Mesenchymal stem cell (in vitro differentiated cells and primary cell): ENCODE measurements around the gene OPRL1.

Experiments used
- DNase-seq: peaks from one replicate; pipeline ENCODE4 v3.0.0-alpha.2; 2013
- H2AFZ ChIP-seq: one replicate; pipeline ENCODE4 v1.6.1; 2013; ENCODE audit warnings: low read depth, mild to moderate bottlenecking, control low read depth, inconsistent platforms, low read length, moderate library complexity
- H2AK5ac ChIP-seq: 2 replicates; pipeline ENCODE4 v1.6.1; 2013; ENCODE audit warnings: low read length, moderate library complexity, mild to moderate bottlenecking, inconsistent platforms; ENCODE audit not compliant: severe bottlenecking
- H2BK120ac ChIP-seq: one replicate; pipeline ENCODE4 v1.6.1; 2013; ENCODE audit warnings: low read depth, mild to moderate bottlenecking, inconsistent platforms, low read length, moderate library complexity
- H2BK12ac ChIP-seq, 2 experiments: one replicate each; pipeline ENCODE4 v1.6.1; 2013; ENCODE audit warnings: inconsistent platforms in 2 of 2, low read length in 2 of 2, mild to moderate bottlenecking in 2 of 2, moderate library complexity in 2 of 2, control low read depth in 1 of 2
- H2BK15ac ChIP-seq: one replicate; pipeline ENCODE4 v1.6.1; 2013; ENCODE audit warnings: mild to moderate bottlenecking, low read depth, inconsistent platforms; ENCODE audit not compliant: poor library complexity, severe bottlenecking
- H2BK5ac ChIP-seq: 2 replicates; pipeline ENCODE4 v1.6.1; 2013; ENCODE audit warnings: low read depth, mild to moderate bottlenecking, low read length, control low read depth, inconsistent platforms; ENCODE audit not compliant: poor library complexity, severe bottlenecking
- H3K14ac ChIP-seq, 2 experiments: one replicate each; pipeline ENCODE4 v1.6.1; 2013; ENCODE audit warnings: inconsistent platforms in 2 of 2, low read length in 2 of 2, control low read depth in 1 of 2, mild to moderate bottlenecking in 1 of 2, moderate library complexity in 1 of 2
- H3K18ac ChIP-seq, 2 experiments: one replicate each; pipeline ENCODE4 v1.6.1; 2013; ENCODE audit warnings: inconsistent platforms in 2 of 2, low read length in 2 of 2, control low read depth in 1 of 2, low read depth in 1 of 2, mild to moderate bottlenecking in 1 of 2
- H3K23ac ChIP-seq, 2 experiments: one replicate each; pipeline ENCODE4 v1.6.1; 2013; ENCODE audit warnings: inconsistent platforms in 2 of 2, low read length in 2 of 2, mild to moderate bottlenecking in 2 of 2, moderate library complexity in 2 of 2, control low read depth in 1 of 2
- H3K27ac ChIP-seq: 2 replicates; pipeline ENCODE4 v1.5.1; 2013; ENCODE audit warnings: mild to moderate bottlenecking, moderate library complexity, low read length, control low read depth, inconsistent platforms; ENCODE audit not compliant: poor library complexity, severe bottlenecking
- H3K27me3 ChIP-seq, 2 experiments: 2 replicates each; pipeline versions ENCODE4 v1.6.1 to v1.7.0; 2013; ENCODE audit warnings: low read length in 2 of 2, mild to moderate bottlenecking in 2 of 2, moderate library complexity in 2 of 2, control low read depth in 1 of 2, inconsistent platforms in 1 of 2; ENCODE audit not compliant: control insufficient read depth in 1 of 2, insufficient read depth in 1 of 2
- H3K36me3 ChIP-seq, 2 experiments: 2 replicates each; pipeline versions ENCODE4 v1.6.1 to v1.7.0; 2013; ENCODE audit warnings: low read length in 2 of 2, control low read depth in 1 of 2, inconsistent platforms in 1 of 2, low read depth in 1 of 2, mild to moderate bottlenecking in 1 of 2; ENCODE audit not compliant: insufficient read depth in 2 of 2, control insufficient read depth in 1 of 2
- H3K4ac ChIP-seq, 2 experiments: one replicate each; pipeline ENCODE4 v1.6.1; 2013; ENCODE audit warnings: inconsistent platforms in 2 of 2, low read length in 2 of 2, mild to moderate bottlenecking in 2 of 2, moderate library complexity in 2 of 2, control low read depth in 1 of 2, low read depth in 1 of 2
- H3K4me1 ChIP-seq: 2 replicates; pipeline ENCODE4 v1.6.1; 2013; ENCODE audit warnings: low read depth, low read length, control low read depth; ENCODE audit not compliant: control insufficient read depth, insufficient read depth
- H3K4me2 ChIP-seq: 2 replicates; pipeline ENCODE4 v1.6.1; 2013; ENCODE audit warnings: low read length, mild to moderate bottlenecking, inconsistent platforms; ENCODE audit not compliant: poor library complexity, severe bottlenecking
- H3K4me3 ChIP-seq, 2 experiments: 2 replicates each; pipeline versions ENCODE4 v1.5.1 to v1.7.0; 2013; ENCODE audit warnings: low read length in 2 of 2, mild to moderate bottlenecking in 2 of 2, control low read depth in 1 of 2, low read depth in 1 of 2; ENCODE audit not compliant: insufficient read depth in 1 of 2
- H3K79me1 ChIP-seq: replicated peaks from 2 replicates; pipeline ENCODE4 v1.6.1; 2013; ENCODE audit warnings: mild to moderate bottlenecking, control low read depth, low read length, inconsistent platforms; ENCODE audit not compliant: poor library complexity, severe bottlenecking
- H3K9ac ChIP-seq: 2 replicates; pipeline ENCODE4 v1.7.0; 2013; ENCODE audit warnings: mild to moderate bottlenecking, low read length, moderate library complexity
- H3K9me3 ChIP-seq: 2 replicates; pipeline ENCODE4 v1.7.0; 2013; ENCODE audit warnings: mild to moderate bottlenecking, low read length; ENCODE audit not compliant: control insufficient read depth
- H4K8ac ChIP-seq: one replicate; pipeline ENCODE4 v1.6.1; 2013; ENCODE audit warnings: inconsistent platforms, mild to moderate bottlenecking, low read length, moderate library complexity
- H4K91ac ChIP-seq: one replicate; pipeline ENCODE4 v1.6.1; 2013; ENCODE audit warnings: mild to moderate bottlenecking, low read length, inconsistent platforms
- WGBS: methylation state at CpG from one replicate; pipeline ENCODE4 v1.1.7; 2013; ENCODE audit warnings: mixed read lengths; 5-methylcytosine and 5-hydroxymethylcytosine counted together

The OPRL1 gene

GRCh38 chr20:64069209-64069613, 10.7 kb upstream of the OPRL1 start:
- no peak overlapping the region for H3K14ac ChIP-seq
- H2AFZ ChIP-seq = no peak overlapping the region
- no peak overlapping the region for H3K4ac ChIP-seq
- no peak overlapping the region for H3K23ac ChIP-seq
- no peak for DNase-seq
- H2AK5ac ChIP-seq = no peak overlapping the region
- peaks cover 33% of the 10 kb centered on the region for H3K4me1 ChIP-seq
- H2BK5ac ChIP-seq = no peak overlapping the region
- WGBS = 93% methylated on average over 20 of the region's 20 CpGs
- H3K9ac ChIP-seq = no peak overlapping the region
- H3K4me3 ChIP-seq = no peak overlapping the region
- no peak overlapping the region for H3K27ac ChIP-seq
- H3K4me2 ChIP-seq = no peak overlapping the region
- H2BK15ac ChIP-seq = no peak overlapping the region
- no peak overlapping the region for H3K18ac ChIP-seq
- no peak overlapping the region for H2BK120ac ChIP-seq
- H3K9me3 ChIP-seq = no peaks in the 10 kb centered on the region
- H4K8ac ChIP-seq = no peak overlapping the region
- peaks cover 2% of the 10 kb centered on the region for H3K79me1 ChIP-seq
- H2BK12ac ChIP-seq = no peak overlapping the region
- no peak overlapping the region for H4K91ac ChIP-seq
- H3K36me3 ChIP-seq = peaks cover 17 to 61% of the 10 kb centered on the region in 2 experiments
- no peaks in the 10 kb centered on the region for H3K27me3 ChIP-seq

GRCh38 chr20:64069614-64070243, 10.2 kb upstream of the OPRL1 start:
- WGBS = 59% methylated on average over 14 of the region's 14 CpGs
- Histone ChIP-seq H3K9me3 (no peaks in the 10 kb centered on the region), H2AK5ac (no peak overlapping the region), H3K4me1 (peaks cover 29% of the 10 kb centered on the region), H2BK120ac (no peak overlapping the region), H3K18ac (no peak overlapping the region), H3K4me3 (no peak overlapping the region), H4K91ac (no peak overlapping the region), H2BK15ac (no peak overlapping the region), H2BK12ac (no peak overlapping the region), H3K27ac (no peak overlapping the region), H3K27me3 (no peaks in the 10 kb centered on the region), H2BK5ac (no peak overlapping the region), H3K9ac (no peak overlapping the region), H2AFZ (no peak overlapping the region), H4K8ac (no peak overlapping the region), H3K23ac (no peak overlapping the region), H3K4me2 (no peak overlapping the region), H3K4ac (no peak overlapping the region), H3K79me1 (peaks cover 2% of the 10 kb centered on the region), H3K14ac (no peak overlapping the region), H3K36me3 (peaks cover 17 to 66% of the 10 kb centered on the region in 2 experiments)
- DNase-seq = no peak

GRCh38 chr20:64070244-64070993, 9.5 kb upstream of the OPRL1 start:
- DNase-seq = no peak
- H3K4me1 ChIP-seq = peaks cover 23% of the 10 kb centered on the region
- H3K4ac ChIP-seq = no peak overlapping the region
- no peaks in the 10 kb centered on the region for H3K27me3 ChIP-seq
- no peak overlapping the region for H2AK5ac ChIP-seq
- no peak overlapping the region for H3K14ac ChIP-seq
- H2BK12ac ChIP-seq = no peak overlapping the region
- no peak overlapping the region for H3K27ac ChIP-seq
- H3K9me3 ChIP-seq = no peaks in the 10 kb centered on the region
- no peak overlapping the region for H3K4me3 ChIP-seq
- WGBS = 94% methylated on average over 29 of the region's 31 CpGs
- peaks cover 17 to 73% of the 10 kb centered on the region in 2 experiments for H3K36me3 ChIP-seq
- no peak overlapping the region for H2BK5ac ChIP-seq
- no peak overlapping the region for H3K9ac ChIP-seq
- H4K8ac ChIP-seq = no peak overlapping the region
- H3K4me2 ChIP-seq = no peak overlapping the region
- no peak overlapping the region for H4K91ac ChIP-seq
- H3K79me1 ChIP-seq = no peaks in the 10 kb centered on the region
- H2AFZ ChIP-seq = no peak overlapping the region
- no peak overlapping the region for H3K23ac ChIP-seq
- no peak overlapping the region for H2BK15ac ChIP-seq
- no peak overlapping the region for H3K18ac ChIP-seq
- H2BK120ac ChIP-seq = no peak overlapping the region
